Left lobe of liver (tissue), 2 donors: Measurements from ENCODE around the gene TMBIM1. TPM values are rescaled to one million over a fixed set of nuclear protein-coding genes. Genes with fewer than 3 reads are reported as not detected.

Experiments used
- ATAC-seq: fragments of 200-7000 bp; cut with Tn5 transposase; one replicate; pipeline ENCODE4 v1.9.1; 2020; ENCODE audit warnings: mild to moderate bottlenecking, moderate library complexity
- DNase-seq: peaks from one replicate; pipeline ENCODE4 v3.0.0-alpha.2; 2020; ENCODE audit warnings: low spot score
- total RNA-seq: library from RNA; stranded (reverse); gene quantifications from one replicate; pipeline ENCODE4 v1.2.1, GENCODE V29; 2021
- donor health status: DM: no; HTN: no; CAD: no; lungs with moderate emphysema.
- donor health status: DM: no; HTN: yes; CAD: no.

TMBIM1 gene
- total RNA-seq, 1 donor from 2014 or later = 117 TPM

DNA sequence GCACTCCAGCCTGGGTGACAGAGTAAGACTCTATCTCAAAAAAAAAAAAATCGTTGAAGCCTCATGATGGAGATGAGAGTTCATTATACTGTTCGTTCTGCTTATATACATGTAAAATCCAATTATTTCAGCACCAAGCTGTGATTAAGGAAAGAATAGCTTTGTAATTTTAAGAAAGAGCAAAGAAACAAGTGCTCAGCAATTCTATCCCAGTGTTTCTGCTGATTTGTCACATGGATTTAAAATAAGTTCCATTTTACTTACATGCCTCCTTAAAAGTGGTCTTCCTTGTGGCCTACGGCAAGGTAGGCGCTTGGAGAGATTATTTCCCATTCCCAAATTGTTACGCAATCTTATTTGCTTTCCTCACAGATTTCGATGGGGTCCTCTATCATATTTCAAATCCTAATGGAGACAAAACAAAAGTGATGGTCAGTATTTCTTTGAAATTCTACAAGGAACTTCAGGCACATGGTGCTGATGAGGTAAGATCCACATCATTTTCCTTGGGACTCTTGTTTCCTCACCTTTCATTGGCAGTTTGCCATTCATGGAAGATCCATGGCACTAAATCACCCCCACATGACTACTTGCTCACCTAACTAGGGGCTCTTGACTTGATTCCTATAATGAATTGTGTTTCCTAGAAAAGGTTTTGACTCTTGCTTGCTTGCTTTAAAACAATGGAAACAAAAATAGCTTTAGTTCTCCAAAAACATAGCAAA lies 63.8 kb downstream of the TMBIM1 start:
- no peak for ATAC-seq
- no peak for DNase-seq

DNA sequence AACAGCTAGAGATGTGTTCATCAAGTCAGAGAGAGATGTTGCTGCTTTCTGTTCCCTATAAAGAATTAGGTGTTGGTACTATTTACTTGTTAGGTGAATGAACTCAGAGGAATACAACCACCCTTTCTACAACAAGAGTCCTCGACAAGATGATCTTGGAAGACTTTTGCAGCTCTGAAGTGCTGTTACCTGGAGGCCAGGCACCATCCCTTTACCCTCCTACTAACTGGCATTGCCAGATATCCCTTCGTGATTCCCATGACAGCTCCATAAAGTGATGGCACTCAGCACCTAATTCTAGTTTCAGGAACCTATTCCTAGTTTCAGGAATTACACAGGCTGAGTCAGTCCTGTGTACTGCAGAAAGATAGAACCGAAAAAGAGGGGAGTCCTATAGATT lies 65.4 kb downstream of the TMBIM1 start:
- DNase-seq = no peak

More for the DNA sequence above, 65.4 kb downstream of the TMBIM1 start:
- ATAC-seq = no peak

Other genes starting within 250 kb of the TMBIM1 start
- not detected for gene RUFY4, start 223.2 kb downstream of the TMBIM1 start, total RNA-seq
- 0.45 TPM for gene CXCR2, start 166.5 kb downstream of the TMBIM1 start, total RNA-seq
- gene CXCR1, start 125.5 kb downstream of the TMBIM1 start, total RNA-seq = 0.30 TPM
- 51.4 TPM for gene ARPC2, start 75.3 kb downstream of the TMBIM1 start, total RNA-seq
- gene GPBAR1, start 31.5 kb downstream of the TMBIM1 start, total RNA-seq = 1.3 TPM
- 43.9 TPM for gene AAMP, start 22.4 kb downstream of the TMBIM1 start, total RNA-seq
- 102 TPM for gene PNKD, start 22.0 kb downstream of the TMBIM1 start, total RNA-seq
- gene CATIP, start 64.4 kb upstream of the TMBIM1 start, total RNA-seq = not detected
- 3.3 TPM for gene SLC11A1, start 89.8 kb upstream of the TMBIM1 start, total RNA-seq
- 105 TPM for gene CTDSP1, start 107.4 kb upstream of the TMBIM1 start, total RNA-seq
- 2.6 TPM for gene VIL1, start 126.6 kb upstream of the TMBIM1 start, total RNA-seq